Endothelial cell of umbilical vein (primary cell): ENCODE data around the gene CCDC171. TPM values are rescaled to one million over a fixed set of nuclear protein-coding genes. Genes with fewer than 3 reads are reported as not detected.

Experiments
- BruUV-seq: library from RNA; stranded (reverse); fragments of 400-500 nt; replicated peaks from 2 replicates; lab custom pipeline; 2021; lab: Mats Ljungman, UMichigan
- CTCF ChIA-PET: fragments of 300-600, 350-600 bp; sonication (Branson Sonifier 250); formaldehyde crosslinking; loops from one replicate; lab custom pipeline; 2021; ENCODE audit warnings: antibody characterized with exemption, inconsistent platforms; lab: Charles Lee
- POLR2A ChIA-PET: fragments of 300-600, 350-600 bp; sonication (Branson Sonifier 250); formaldehyde crosslinking; loops from one replicate; lab custom pipeline; 2021; ENCODE audit warnings: antibody characterized with exemption, inconsistent platforms; lab: Charles Lee
- DNase-seq: peaks from one replicate; pipeline ENCODE4 v3.0.0-alpha.2; 2011; ENCODE audit warnings: low read depth, low spot score
- FAIRE-seq: peaks from 2 replicates; lab custom pipeline; 2011; peaks lifted over from hg19 to GRCh38; lab: Jason Lieb, UNC
- H2AFZ ChIP-seq: 2 replicates; pipeline ENCODE4 v1.6.0; 2012; ENCODE audit warnings: low read depth, low read length, control low read depth, inconsistent platforms
- H3K27ac ChIP-seq: 2 replicates; pipeline ENCODE4 v1.5.1; 2011; ENCODE audit warnings: low read depth, mild to moderate bottlenecking, control low read depth, low read length, moderate library complexity; ENCODE audit not compliant: insufficient read depth
- H3K27me3 ChIP-seq, 2 experiments: 2 replicates each; pipeline versions ENCODE4 v1.6.0 to v1.6.1; 2011; ENCODE audit warnings: low read length in 2 of 2, mixed read lengths in 1 of 2; ENCODE audit not compliant: control insufficient read depth in 2 of 2, insufficient read depth in 2 of 2
- H3K36me3 ChIP-seq, 2 experiments: 2 replicates in 1 of 2; 3 replicates in 1 of 2; pipeline ENCODE4 v1.5.1; 2011; ENCODE audit warnings: low read length in 2 of 2, mild to moderate bottlenecking in 1 of 2, moderate library complexity in 1 of 2; ENCODE audit not compliant: control insufficient read depth in 2 of 2, insufficient read depth in 2 of 2; ENCODE audit errors: extremely low read depth in 1 of 2
- H3K4me1 ChIP-seq: 3 replicates; pipeline ENCODE4 v1.5.1; 2011; ENCODE audit warnings: mild to moderate bottlenecking, low read length; ENCODE audit not compliant: control insufficient read depth, insufficient read depth; ENCODE audit errors: extremely low read depth
- H3K4me2 ChIP-seq: 2 replicates; pipeline ENCODE4 v1.6.1; 2011; ENCODE audit warnings: low read length, control low read depth, mixed read lengths; ENCODE audit not compliant: insufficient read depth
- H3K4me3 ChIP-seq, 3 experiments: fragments of 200-600 bp in 1 of 3; sonication (generic), shearing (Covaris generic) in 1 of 3; replicated peaks in 1 of 3; 2 replicates each; pipeline ENCODE4 v1.5.1; 2011 to 2016; ENCODE audit warnings: control low read depth in 3 of 3, low read length in 3 of 3, mild to moderate bottlenecking in 2 of 3, inconsistent platforms in 1 of 3, low read depth in 1 of 3, moderate library complexity in 1 of 3; ENCODE audit not compliant: insufficient read depth in 1 of 3
- H3K79me2 ChIP-seq: 2 replicates; pipeline ENCODE4 v1.6.0; 2012; ENCODE audit warnings: low read length, inconsistent platforms; ENCODE audit not compliant: control insufficient read depth, insufficient read depth
- H3K9ac ChIP-seq: replicated peaks from 2 replicates; pipeline ENCODE3; 2011; ENCODE audit warnings: low read length, control low read depth; ENCODE audit not compliant: insufficient read depth; ENCODE audit errors: extremely low read depth
- H3K9me1 ChIP-seq: replicated peaks from 3 replicates; pipeline ENCODE4 v1.6.0; 2011; ENCODE audit warnings: mild to moderate bottlenecking, low read length; ENCODE audit not compliant: control insufficient read depth, insufficient read depth; ENCODE audit errors: extremely low read depth
- H3K9me3 ChIP-seq: replicated peaks from 2 replicates; pipeline ENCODE4 v1.5.1; 2012; ENCODE audit warnings: low read length, inconsistent platforms; ENCODE audit not compliant: control insufficient read depth, insufficient read depth
- H4K20me1 ChIP-seq: replicated peaks from 2 replicates; pipeline ENCODE3; 2011; ENCODE audit warnings: mild to moderate bottlenecking, low read length; ENCODE audit not compliant: control insufficient read depth, insufficient read depth; ENCODE audit errors: extremely low read depth
- CTCF ChIP-seq, 2 donors: IDR thresholded peaks; 1 replicate in 1 of 2; 2 replicates in 1 of 2; pipeline ENCODE4 v1.5.1; 2011; ENCODE audit warnings: low read length in 2 of 2, mild to moderate bottlenecking in 2 of 2, moderate library complexity in 2 of 2, control low read depth in 1 of 2, inconsistent platforms in 1 of 2, low read depth in 1 of 2; ENCODE audit not compliant: insufficient read depth in 1 of 2; ENCODE audit errors: extremely low read depth in 1 of 2
- EZH2 ChIP-seq: IDR thresholded peaks from 2 replicates; pipeline ENCODE4 v1.6.1; 2012; ENCODE audit warnings: borderline replicate concordance, low read depth, mild to moderate bottlenecking, moderate library complexity, low read length, inconsistent platforms; ENCODE audit not compliant: severe bottlenecking
- FOS ChIP-seq: IDR thresholded peaks from 2 replicates; pipeline ENCODE4 v1.6.1; 2011; ENCODE audit warnings: mild to moderate bottlenecking, low read length, moderate library complexity, borderline replicate concordance; ENCODE audit not compliant: insufficient read depth
- GATA2 ChIP-seq: IDR thresholded peaks from 2 replicates; pipeline ENCODE4 v1.7.0; 2011; ENCODE audit warnings: low read depth, mild to moderate bottlenecking, moderate library complexity, mixed read lengths, low read length; ENCODE audit not compliant: insufficient read length, insufficient read depth
- JUN ChIP-seq: IDR thresholded peaks from 2 replicates; pipeline ENCODE4 v1.6.1; 2011; ENCODE audit warnings: borderline replicate concordance, low read depth; ENCODE audit not compliant: insufficient read length, insufficient read depth
- MYC ChIP-seq: IDR thresholded peaks from one replicate; pipeline ENCODE4 v1.6.1; 2011; ENCODE audit warnings: mild to moderate bottlenecking, low read depth, low read length
- POLR2A ChIP-seq: IDR thresholded peaks from 2 replicates; pipeline ENCODE4 v1.6.1; 2012; ENCODE audit warnings: low read depth, mild to moderate bottlenecking, control low read depth, low read length
- POLR2AphosphoS5 ChIP-seq: IDR thresholded peaks from 2 replicates; pipeline ENCODE4 v1.6.1; 2012; ENCODE audit warnings: low read depth, mild to moderate bottlenecking, control low read depth, low read length, moderate library complexity; ENCODE audit not compliant: insufficient read depth
- dilution Hi-C: fragments of 300-500 bp; cut with MboI; formaldehyde crosslinking; loops from one replicate; pipeline ENCODE4 v1.15.0; 2019; ENCODE audit warnings: low sequenced_read_pairs; ENCODE audit not compliant: extremely low pct_ligation_motif_present
- intact Hi-C: fragments of 100-400 bp; cut with micrococcal nuclease; formaldehyde crosslinking; loops from one replicate; pipeline ENCODE4 v1.10.0; 2022
- polyA plus RNA-seq, 4 experiments: library from polyadenylated mRNA; depleted of rRNA in 3 of 4; stranded (reverse) in 3 of 4; unstranded in 1 of 4; fragments of >200 nt; gene quantifications; 2 replicates each; pipeline versions ENCODE4 v1.2.1 to v1.2.3, GENCODE V29; 2011 to 2012; ENCODE audit warnings: missing spikeins in 1 of 4
- total RNA-seq: library from RNA; stranded (reverse); gene quantifications from 2 replicates; pipeline ENCODE4 v1.2.3, GENCODE V29; 2021
- TF ChIP-seq, protein P1 (sequence below): IDR thresholded peaks from 2 replicates; pipeline ENCODE4 v1.6.1; 2011; ENCODE audit not compliant: insufficient read depth, insufficient read length

Gene CCDC171
- total and polyA plus RNA-seq, 2 donors (not counting 3 experiments of a cell fraction or from before 2014, with no cell fraction given) = 0.58 to 1.4 TPM

GRCh38 chr9:15935661-15936305 is 382.9 kb downstream of the CCDC171 start:
- ChIA-PET POLR2A (no interaction called here), CTCF (no interaction called here)
- Histone ChIP-seq H3K4me2 (no peak overlapping the region), H2AFZ (no peak overlapping the region), H3K9me3 (no peaks in the 10 kb centered on the region), H4K20me1 (no peaks in the 10 kb centered on the region), H3K4me3 (no peak overlapping the region), H3K4me1 (no peaks in the 10 kb centered on the region), H3K27me3 (no peaks in the 10 kb centered on the region), H3K9ac (no peak overlapping the region), H3K79me2 (no peaks in the 10 kb centered on the region), H3K36me3 (no peaks in the 10 kb centered on the region), H3K9me1 (no peaks in the 10 kb centered on the region), H3K27ac (no peak overlapping the region)
- dilution Hi-C loops (no loop called here), intact Hi-C loops (no loop called here)
- no peak for FAIRE-seq
- BruUV-seq = no TSS peak
- TF ChIP-seq MYC = no peak
- no peak for TF ChIP-seq POLR2AphosphoS5
- no peak for TF ChIP-seq GATA2
- TF ChIP-seq JUN = no peak
- TF ChIP-seq FOS = no peak
- TF ChIP-seq, protein P1, sequence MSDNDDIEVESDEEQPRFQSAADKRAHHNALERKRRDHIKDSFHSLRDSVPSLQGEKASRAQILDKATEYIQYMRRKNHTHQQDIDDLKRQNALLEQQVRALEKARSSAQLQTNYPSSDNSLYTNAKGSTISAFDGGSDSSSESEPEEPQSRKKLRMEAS = no peak
- no peak for TF ChIP-seq EZH2
- TF ChIP-seq POLR2A = no peak
- TF ChIP-seq CTCF (IDR thresholded peaks at IDR 0.05; ENCODE audit: extremely low read depth in 1 of 2, insufficient read depth in 1 of 2, low read depth in 1 of 2, low read length in 2 of 2) = no peak
- no peak for DNase-seq
